IPS-18a (cell line): ENCODE measurements around the gene ALDOA.
"Not testable (repeated sequence)": the region's sequence is repeated elsewhere in the genome, so short reads cannot be mapped to it uniquely, and the experiment has no call there.

ENCODE experiments used
- H3K27ac ChIP-seq: one replicate; pipeline ENCODE4 v1.5.1; 2013; ENCODE audit warnings: low read length
- H3K27me3 ChIP-seq: one replicate; pipeline ENCODE4 v1.6.1; 2013; ENCODE audit warnings: mild to moderate bottlenecking, low read length; ENCODE audit not compliant: control insufficient read depth, insufficient read depth
- H3K36me3 ChIP-seq: one replicate; pipeline ENCODE4 v1.6.1; 2013; ENCODE audit warnings: low read depth, low read length; ENCODE audit not compliant: control insufficient read depth
- H3K4me1 ChIP-seq: one replicate; pipeline ENCODE4 v1.6.1; 2013; ENCODE audit warnings: low read depth, low read length; ENCODE audit not compliant: control insufficient read depth
- H3K4me3 ChIP-seq: one replicate; pipeline ENCODE4 v1.5.1; 2013; ENCODE audit warnings: low read length
- H3K9ac ChIP-seq: one replicate; pipeline ENCODE4 v1.6.1; 2013; ENCODE audit warnings: mild to moderate bottlenecking, low read length, moderate library complexity
- H3K9me3 ChIP-seq: one replicate; pipeline ENCODE4 v1.6.1; 2013; ENCODE audit warnings: low read depth, low read length; ENCODE audit not compliant: control insufficient read depth

The ALDOA gene

GRCh38 chr16:30114833-30115232 lies 49.3 kb downstream of the ALDOA start:
- not testable (repeated sequence) for H3K27ac ChIP-seq, H3K9me3 ChIP-seq, H3K4me1 ChIP-seq, H3K4me3 ChIP-seq, H3K9ac ChIP-seq, H3K27me3 ChIP-seq, H3K36me3 ChIP-seq

GRCh38 chr16:30115238-30115637 lies 49.7 kb downstream of the ALDOA start:
- H3K27me3 ChIP-seq = no peaks in the 10 kb centered on the region
- peaks cover 3% of the 10 kb centered on the region for H3K36me3 ChIP-seq
- H3K27ac ChIP-seq = no peak overlapping the region
- H3K4me3 ChIP-seq = no peak overlapping the region
- H3K9me3 ChIP-seq = no peaks in the 10 kb centered on the region
- H3K9ac ChIP-seq = no peak overlapping the region
- no peaks in the 10 kb centered on the region for H3K4me1 ChIP-seq

GRCh38 chr16:30116291-30117207 lies 51.0 kb downstream of the ALDOA start:
- Histone ChIP-seq H3K36me3 (peaks cover 3% of the 10 kb centered on the region), H3K27ac (no peak overlapping the region)

GRCh38 chr16:30117768-30118167 lies 52.2 kb downstream of the ALDOA start:
- Histone ChIP-seq H3K27me3 (no peaks in the 10 kb centered on the region), H3K36me3 (peaks cover 3% of the 10 kb centered on the region), H3K27ac (no peak overlapping the region), H3K4me3 (no peak overlapping the region), H3K4me1 (no peaks in the 10 kb centered on the region), H3K9me3 (no peaks in the 10 kb centered on the region), H3K9ac (no peak overlapping the region)

More at GRCh38 chr16:30116291-30117207, 51.0 kb downstream of the ALDOA start:
- no peak overlapping the region for H3K4me3 ChIP-seq
- H3K27me3 ChIP-seq = no peaks in the 10 kb centered on the region
- no peaks in the 10 kb centered on the region for H3K9me3 ChIP-seq
- no peaks in the 10 kb centered on the region for H3K4me1 ChIP-seq
- H3K9ac ChIP-seq = no peak overlapping the region

GRCh38 chr16:30119428-30119827 lies 53.9 kb downstream of the ALDOA start:
- Histone ChIP-seq H3K4me1 (no peaks in the 10 kb centered on the region), H3K27me3 (no peaks in the 10 kb centered on the region), H3K36me3 (peaks cover 3% of the 10 kb centered on the region), H3K4me3 (no peak overlapping the region), H3K9ac (no peak overlapping the region), H3K9me3 (no peaks in the 10 kb centered on the region), H3K27ac (no peak overlapping the region)
